Measurements from ENCODE around the gene DIAPH3. TPM values are rescaled to one million over a fixed set of nuclear protein-coding genes. Genes with fewer than 3 reads are reported as not detected.

DIAPH3 gene
- total and polyA plus RNA-seq, 4 donors, result 4.0 to 7.5 (median 5.6) TPM

- H3K4me1 ChIP-seq (ENCODE audit: control insufficient read depth, insufficient read depth, low read length), result no peaks in the 10 kb centered on the region
- 100% methylated on average over 1 of the region's 3 CpGs for WGBS (ENCODE audit: insufficient coverage)
- no peaks in the 10 kb centered on the region for H3K27me3 ChIP-seq (ENCODE audit: control insufficient read depth, insufficient read depth, low read length)
- no peaks in the 10 kb centered on the region for H3K36me3 ChIP-seq (ENCODE audit: control insufficient read depth, insufficient read depth, low read length)
- H3K9me3 ChIP-seq (ENCODE audit: control insufficient read depth, insufficient read depth, low read length), result peaks cover 2% of the 10 kb centered on the region
- no peak overlapping the region for H3K4me3 ChIP-seq (ENCODE audit: low read depth, low read length)
- H3K27ac ChIP-seq (ENCODE audit: low read depth, low read length), result no peak overlapping the region
- no peak for DNase-seq (ENCODE audit: low read depth in 4 of 6, low spot score in 6 of 6)
Measured at GRCh38 chr13:60111691-60112090, 52.0 kb downstream of the DIAPH3 start.

GRCh38 chr13:60109285-60109684 lies 54.4 kb downstream of the DIAPH3 start:
- H3K4me3 ChIP-seq (ENCODE audit: low read depth, low read length), result no peak overlapping the region
- H3K27ac ChIP-seq (ENCODE audit: low read depth, low read length), result no peak overlapping the region
- no peaks in the 10 kb centered on the region for H3K4me1 ChIP-seq (ENCODE audit: control insufficient read depth, insufficient read depth, low read length)
- H3K27me3 ChIP-seq (ENCODE audit: control insufficient read depth, insufficient read depth, low read length), result no peaks in the 10 kb centered on the region
- no peaks in the 10 kb centered on the region for H3K9me3 ChIP-seq (ENCODE audit: control insufficient read depth, insufficient read depth, low read length)
- WGBS (ENCODE audit: insufficient coverage), result no CpG with 5 or more reads among the region's 3 CpGs
- DNase-seq (ENCODE audit: low read depth in 4 of 6, low spot score in 6 of 6), result no peak
- H3K36me3 ChIP-seq (ENCODE audit: control insufficient read depth, insufficient read depth, low read length), result no peaks in the 10 kb centered on the region

GRCh38 chr13:60108589-60108988 lies 55.1 kb downstream of the DIAPH3 start:
- 100% methylated on average over 1 of the region's 2 CpGs for whole genome bisulfite sequencing (ENCODE audit: insufficient coverage)
- H3K4me1 ChIP-seq (ENCODE audit: control insufficient read depth, insufficient read depth, low read length), result no peaks in the 10 kb centered on the region
- H3K9me3 ChIP-seq (ENCODE audit: control insufficient read depth, insufficient read depth, low read length), result no peaks in the 10 kb centered on the region
- no peaks in the 10 kb centered on the region for H3K27me3 ChIP-seq (ENCODE audit: control insufficient read depth, insufficient read depth, low read length)
- no peaks in the 10 kb centered on the region for H3K36me3 ChIP-seq (ENCODE audit: control insufficient read depth, insufficient read depth, low read length)
- no peak overlapping the region for H3K4me3 ChIP-seq (ENCODE audit: low read depth, low read length)
- DNase-seq (ENCODE audit: low read depth in 4 of 6, low spot score in 6 of 6), result no peak
- no peak overlapping the region for H3K27ac ChIP-seq (ENCODE audit: low read depth, low read length)

GRCh38 chr13:60099631-60100420 lies 63.9 kb downstream of the DIAPH3 start:
- DNase-seq (ENCODE audit: low read depth in 4 of 6, low spot score in 6 of 6), result no peak
- no CpG with 5 or more reads among the region's 4 CpGs for WGBS (ENCODE audit: insufficient coverage)
- no peaks in the 10 kb centered on the region for H3K9me3 ChIP-seq (ENCODE audit: control insufficient read depth, insufficient read depth, low read length)
- H3K27me3 ChIP-seq (ENCODE audit: control insufficient read depth, insufficient read depth, low read length), result no peaks in the 10 kb centered on the region
- H3K27ac ChIP-seq (ENCODE audit: low read depth, low read length), result no peak overlapping the region
- no peaks in the 10 kb centered on the region for H3K36me3 ChIP-seq (ENCODE audit: control insufficient read depth, insufficient read depth, low read length)
- no peaks in the 10 kb centered on the region for H3K4me1 ChIP-seq (ENCODE audit: control insufficient read depth, insufficient read depth, low read length)
- H3K4me3 ChIP-seq (ENCODE audit: low read depth, low read length), result no peak overlapping the region

GRCh38 chr13:60095300-60095699 lies 68.4 kb downstream of the DIAPH3 start:
- Histone ChIP-seq H3K27ac (ENCODE audit: low read depth, low read length) (no peak overlapping the region), H3K4me3 (ENCODE audit: low read depth, low read length) (no peak overlapping the region), H3K4me1 (ENCODE audit: control insufficient read depth, insufficient read depth, low read length) (no peaks in the 10 kb centered on the region), H3K9me3 (ENCODE audit: control insufficient read depth, insufficient read depth, low read length) (no peaks in the 10 kb centered on the region), H3K36me3 (ENCODE audit: control insufficient read depth, insufficient read depth, low read length) (no peaks in the 10 kb centered on the region), H3K27me3 (ENCODE audit: control insufficient read depth, insufficient read depth, low read length) (no peaks in the 10 kb centered on the region)
- DNase-seq (ENCODE audit: low read depth in 4 of 6, low spot score in 6 of 6), result peak in 1 of 6 donors; percentile 26
- 67% methylated on average over 1 of the region's 2 CpGs for WGBS (ENCODE audit: insufficient coverage)

GRCh38 chr13:60094385-60095088 lies 69.2 kb downstream of the DIAPH3 start:
- Histone ChIP-seq H3K27me3 (ENCODE audit: control insufficient read depth, insufficient read depth, low read length) (no peaks in the 10 kb centered on the region), H3K4me1 (ENCODE audit: control insufficient read depth, insufficient read depth, low read length) (no peaks in the 10 kb centered on the region), H3K4me3 (ENCODE audit: low read depth, low read length) (no peak overlapping the region), H3K9me3 (ENCODE audit: control insufficient read depth, insufficient read depth, low read length) (no peaks in the 10 kb centered on the region), H3K27ac (ENCODE audit: low read depth, low read length) (no peak overlapping the region), H3K36me3 (ENCODE audit: control insufficient read depth, insufficient read depth, low read length) (no peaks in the 10 kb centered on the region)
- DNase-seq (ENCODE audit: low read depth in 4 of 6, low spot score in 6 of 6), result peak in 1 of 6 donors; percentile 2
- WGBS (ENCODE audit: insufficient coverage), result 100% methylated on average over 2 of the region's 8 CpGs

GRCh38 chr13:60093425-60094019 lies 70.2 kb downstream of the DIAPH3 start:
- no peaks in the 10 kb centered on the region for H3K36me3 ChIP-seq (ENCODE audit: control insufficient read depth, insufficient read depth, low read length)
- H3K27ac ChIP-seq (ENCODE audit: low read depth, low read length), result no peak overlapping the region
- no peaks in the 10 kb centered on the region for H3K27me3 ChIP-seq (ENCODE audit: control insufficient read depth, insufficient read depth, low read length)
- H3K4me1 ChIP-seq (ENCODE audit: control insufficient read depth, insufficient read depth, low read length), result no peaks in the 10 kb centered on the region
- H3K4me3 ChIP-seq (ENCODE audit: low read depth, low read length), result no peak overlapping the region
- no CpG with 5 or more reads among the region's 3 CpGs for WGBS (ENCODE audit: insufficient coverage)
- peak in 1 of 6 donors; percentile 18 for DNase-seq (ENCODE audit: low read depth in 4 of 6, low spot score in 6 of 6)
- no peaks in the 10 kb centered on the region for H3K9me3 ChIP-seq (ENCODE audit: control insufficient read depth, insufficient read depth, low read length)

GRCh38 chr13:60091573-60091972 lies 72.2 kb downstream of the DIAPH3 start:
- no peak for DNase-seq (ENCODE audit: low read depth in 4 of 6, low spot score in 6 of 6)
- 100% methylated on average over 2 of the region's 2 CpGs for WGBS (ENCODE audit: insufficient coverage)

GRCh38 chr13:60090574-60090973 lies 73.2 kb downstream of the DIAPH3 start:
- no peak for DNase-seq (ENCODE audit: low read depth in 4 of 6, low spot score in 6 of 6)
- Histone ChIP-seq H3K9me3 (ENCODE audit: control insufficient read depth, insufficient read depth, low read length) (no peaks in the 10 kb centered on the region), H3K27me3 (ENCODE audit: control insufficient read depth, insufficient read depth, low read length) (no peaks in the 10 kb centered on the region), H3K4me1 (ENCODE audit: control insufficient read depth, insufficient read depth, low read length) (no peaks in the 10 kb centered on the region), H3K4me3 (ENCODE audit: low read depth, low read length) (no peak overlapping the region), H3K36me3 (ENCODE audit: control insufficient read depth, insufficient read depth, low read length) (no peaks in the 10 kb centered on the region), H3K27ac (ENCODE audit: low read depth, low read length) (no peak overlapping the region)

More at GRCh38 chr13:60091573-60091972, 72.2 kb downstream of the DIAPH3 start:
- H3K9me3 ChIP-seq (ENCODE audit: control insufficient read depth, insufficient read depth, low read length), result no peaks in the 10 kb centered on the region
- no peaks in the 10 kb centered on the region for H3K27me3 ChIP-seq (ENCODE audit: control insufficient read depth, insufficient read depth, low read length)
- no peak overlapping the region for H3K27ac ChIP-seq (ENCODE audit: low read depth, low read length)
- H3K36me3 ChIP-seq (ENCODE audit: control insufficient read depth, insufficient read depth, low read length), result no peaks in the 10 kb centered on the region
- no peak overlapping the region for H3K4me3 ChIP-seq (ENCODE audit: low read depth, low read length)
- H3K4me1 ChIP-seq (ENCODE audit: control insufficient read depth, insufficient read depth, low read length), result no peaks in the 10 kb centered on the region
